GM12874 (cell line): Measurements from ENCODE around the gene COL13A1.

Experiments
- CTCF ChIP-seq: IDR thresholded peaks from 2 replicates; pipeline ENCODE4 v1.5.1; 2011; ENCODE audit warnings: low read depth, mild to moderate bottlenecking, control low read depth, low read length, moderate library complexity; ENCODE audit not compliant: insufficient read depth

Gene COL13A1

GRCh38 chr10:69819716-69820506 lies 18.2 kb downstream of the COL13A1 start:
- TF ChIP-seq CTCF: no peak

GRCh38 chr10:69820817-69821216 lies 19.1 kb downstream of the COL13A1 start:
- TF ChIP-seq CTCF: no peak

- TF ChIP-seq CTCF: no peak
Observed at GRCh38 chr10:69825604-69826003, 23.9 kb downstream of the COL13A1 start.

DNA sequence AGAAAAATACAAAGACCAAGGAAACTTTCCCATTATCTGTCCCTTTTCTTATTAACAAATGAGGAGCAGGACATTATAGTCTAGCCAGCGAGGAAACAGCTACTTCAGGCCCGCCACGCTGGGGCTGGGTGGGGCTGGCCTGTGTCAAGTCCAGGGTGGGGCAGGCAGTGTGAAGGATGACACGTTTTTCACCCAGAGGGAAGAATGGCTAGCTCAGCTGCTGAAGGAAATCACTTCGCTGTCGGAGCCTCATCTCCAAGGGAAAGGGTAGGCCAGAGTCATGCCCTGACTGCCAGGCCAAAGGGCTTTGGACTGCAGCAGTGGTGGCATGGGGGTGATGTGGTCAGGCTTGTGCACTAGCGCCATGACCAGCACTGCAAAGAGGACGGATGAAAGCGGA lies 24.4 kb downstream of the COL13A1 start:
- no peak for TF ChIP-seq CTCF

DNA sequence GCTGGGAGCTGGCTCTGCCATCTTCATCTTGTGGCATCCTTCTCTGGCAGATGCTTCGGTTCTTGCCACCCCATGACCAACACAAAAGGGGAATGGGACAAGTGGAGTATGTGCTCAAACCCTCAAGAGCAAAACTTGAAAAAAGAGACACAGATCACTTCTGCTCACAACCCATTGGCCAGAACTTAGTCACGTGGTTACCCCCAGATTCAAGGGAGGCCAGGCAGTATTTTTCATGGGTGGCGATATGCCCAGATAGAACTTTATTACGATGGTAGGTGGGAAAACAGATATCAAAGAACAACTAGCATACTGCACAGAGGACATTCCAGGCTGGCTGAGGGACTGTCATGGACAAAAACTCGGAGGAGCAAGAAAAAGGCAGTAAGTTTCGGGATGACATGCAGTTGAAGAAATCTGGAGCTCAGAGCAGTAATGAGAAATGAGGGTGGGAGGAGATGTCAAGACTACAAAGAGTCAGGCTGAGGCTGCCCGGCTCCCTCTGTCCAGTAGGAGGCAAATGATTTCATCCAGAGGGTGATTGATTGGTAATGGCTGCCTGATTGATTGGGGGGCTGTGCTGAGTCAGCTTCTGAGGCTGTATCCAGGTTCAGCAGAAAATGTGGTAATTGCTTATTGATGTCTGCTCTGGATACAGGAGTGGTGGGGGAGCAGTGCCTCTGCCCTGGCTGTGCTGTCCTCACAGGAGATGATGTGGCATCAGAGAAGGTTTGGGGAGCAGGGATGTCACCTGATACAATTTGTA lies 25.3 kb downstream of the COL13A1 start:
- TF ChIP-seq CTCF: no peak

GRCh38 chr10:69828144-69828870 lies 26.6 kb downstream of the COL13A1 start:
- no peak for TF ChIP-seq CTCF

GRCh38 chr10:69829775-69830174 lies 28.1 kb downstream of the COL13A1 start:
- TF ChIP-seq CTCF: no peak
